MCF 10A (cell line): ENCODE data around the gene KCNA4. TPM values are rescaled to one million over a fixed set of nuclear protein-coding genes. Genes with fewer than 3 reads are reported as not detected.
A peak's percentile ranks its signal among the peaks of the same experiment; 100 is the strongest.

Source experiments
- BruUV-seq: library from RNA; stranded (reverse); fragments of 400-500 nt; replicated peaks from 2 replicates; lab custom pipeline; 2021; lab: Mats Ljungman, UMichigan
- CTCF ChIA-PET: fragments of 300-600 bp; sonication (Branson Sonifier 250); formaldehyde crosslinking; extraction: SDS; loops from one replicate; lab custom pipeline; 2021; ENCODE audit warnings: antibody characterized with exemption, inconsistent platforms; lab: Yijun Ruan, JAX
- POLR2A ChIA-PET: fragments of 300-600, 350-650 bp; sonication (Branson Sonifier 250); formaldehyde crosslinking; extraction: SDS; loops from one replicate; lab custom pipeline; 2020; ENCODE audit warnings: antibody characterized with exemption, inconsistent platforms; lab: Yijun Ruan, JAX
- DNase-seq: peaks from one replicate; pipeline ENCODE4 v3.0.0-alpha.2; 2018; ENCODE audit not compliant: unreplicated experiment
- H3K27ac Mint-ChIP-seq: one replicate; pipeline ENCODE4 v1.8.0; 2022; ENCODE audit warnings: mild to moderate bottlenecking, low read depth, mixed read lengths; ENCODE audit not compliant: unreplicated experiment
- H3K27me3 Mint-ChIP-seq: one replicate; pipeline ENCODE4 v1.8.0; 2022; ENCODE audit warnings: mixed read lengths; ENCODE audit not compliant: insufficient read depth, unreplicated experiment
- H3K36me3 Mint-ChIP-seq: one replicate; pipeline ENCODE4 v1.8.0; 2022; ENCODE audit warnings: mild to moderate bottlenecking, moderate library complexity, mixed read lengths; ENCODE audit not compliant: insufficient read depth, unreplicated experiment
- H3K4me1 Mint-ChIP-seq: one replicate; pipeline ENCODE4 v1.8.0; 2022; ENCODE audit warnings: mixed read lengths; ENCODE audit not compliant: insufficient read depth, unreplicated experiment
- H3K4me3 Mint-ChIP-seq: one replicate; pipeline ENCODE4 v1.8.0; 2022; ENCODE audit warnings: mild to moderate bottlenecking, moderate library complexity, mixed read lengths; ENCODE audit not compliant: unreplicated experiment
- H3K9me3 Mint-ChIP-seq: one replicate; pipeline ENCODE4 v1.8.0; 2022; ENCODE audit warnings: mixed read lengths; ENCODE audit not compliant: unreplicated experiment
- CTCF ChIP-seq: fragments of 200-600 bp; IDR thresholded peaks from one replicate; pipeline ENCODE4 v1.8.0; 2022; ENCODE audit warnings: antibody characterized with exemption, mild to moderate bottlenecking; ENCODE audit not compliant: unreplicated experiment
- intact Hi-C: fragments of 100-400 bp; cut with micrococcal nuclease; formaldehyde crosslinking; loops from 2 replicates; pipeline ENCODE4 v1.14.1; 2022
- total RNA-seq: library from RNA; stranded (reverse); gene quantifications from 2 replicates; pipeline ENCODE4 v1.2.3, GENCODE V29; 2022

The KCNA4 gene
- total RNA-seq, 1 experiment from 2014 or later, result not detected

- H3K9me3 Mint-ChIP-seq, result no peaks in the 10 kb centered on the region
- TF ChIP-seq CTCF, result no peak
- ChIA-PET POLR2A (no interaction called here), CTCF (interaction anchor here (0.5 to 1.2 kb wide), 5 partner anchors 10 to 232 kb away, joined by 3 read pairs; no protein-coding TSS in a partner anchor)
- intact Hi-C loops, result no loop called here
- H3K36me3 Mint-ChIP-seq, result no peaks in the 10 kb centered on the region
- no peak overlapping the region for H3K27ac Mint-ChIP-seq
- DNase-seq, result no peak
- no peaks in the 10 kb centered on the region for H3K27me3 Mint-ChIP-seq
- H3K4me3 Mint-ChIP-seq, result no peak overlapping the region
- no TSS peak for BruUV-seq
- H3K4me1 Mint-ChIP-seq, result peaks cover 12% of the 10 kb centered on the region
These were observed 53.8 kb downstream of the KCNA4 start for GRCh38 chr11:29963036-29963435.

- peak; percentile 33 for TF ChIP-seq CTCF
- intact Hi-C loops, result no loop called here
- Mint-ChIP-seq H3K27ac (no peak overlapping the region), H3K4me1 (peaks cover 12% of the 10 kb centered on the region), H3K9me3 (no peaks in the 10 kb centered on the region), H3K27me3 (no peaks in the 10 kb centered on the region), H3K4me3 (no peak overlapping the region), H3K36me3 (peaks cover 2% of the 10 kb centered on the region)
- peak; percentile 21 for DNase-seq
- CTCF ChIA-PET, result interaction anchor here (0.6 to 1.2 kb wide), 6 partner anchors 9 to 408 kb away, joined by 3 read pairs; no protein-coding TSS in a partner anchor
- BruUV-seq, result no TSS peak
- POLR2A ChIA-PET, result no interaction called here
These were observed 54.6 kb downstream of the KCNA4 start for GRCh38 chr11:29962243-29962642.

Other genes with a start within 250 kb of the KCNA4 start
- gene FSHB, start 214.0 kb upstream of the KCNA4 start, total RNA-seq, result not detected in 2 replicates